Endothelial cell of umbilical vein (primary cell): Measurements from ENCODE around the gene CCDC6. TPM values are rescaled to one million over a fixed set of nuclear protein-coding genes. Genes with fewer than 3 reads are reported as not detected.
A peak's percentile ranks its signal among the peaks of the same experiment; 100 is the strongest.

ENCODE experiments used
- BruUV-seq: library from RNA; stranded (reverse); fragments of 400-500 nt; replicated peaks from 2 replicates; lab custom pipeline; 2021; lab: Mats Ljungman, UMichigan
- CTCF ChIA-PET: fragments of 300-600, 350-600 bp; sonication (Branson Sonifier 250); formaldehyde crosslinking; loops from one replicate; lab custom pipeline; 2021; ENCODE audit warnings: antibody characterized with exemption, inconsistent platforms; lab: Charles Lee
- POLR2A ChIA-PET: fragments of 300-600, 350-600 bp; sonication (Branson Sonifier 250); formaldehyde crosslinking; loops from one replicate; lab custom pipeline; 2021; ENCODE audit warnings: antibody characterized with exemption, inconsistent platforms; lab: Charles Lee
- DNase-seq: peaks from one replicate; pipeline ENCODE4 v3.0.0-alpha.2; 2011; ENCODE audit warnings: low read depth, low spot score
- FAIRE-seq: peaks from 2 replicates; lab custom pipeline; 2011; peaks lifted over from hg19 to GRCh38; lab: Jason Lieb, UNC
- H2AFZ ChIP-seq: 2 replicates; pipeline ENCODE4 v1.6.0; 2012; ENCODE audit warnings: low read depth, low read length, control low read depth, inconsistent platforms
- H3K27ac ChIP-seq: 2 replicates; pipeline ENCODE4 v1.5.1; 2011; ENCODE audit warnings: low read depth, mild to moderate bottlenecking, control low read depth, low read length, moderate library complexity; ENCODE audit not compliant: insufficient read depth
- H3K27me3 ChIP-seq, 2 experiments: 2 replicates each; pipeline versions ENCODE4 v1.6.0 to v1.6.1; 2011; ENCODE audit warnings: low read length in 2 of 2, mixed read lengths in 1 of 2; ENCODE audit not compliant: control insufficient read depth in 2 of 2, insufficient read depth in 2 of 2
- H3K36me3 ChIP-seq, 2 experiments: 2 replicates in 1 of 2; 3 replicates in 1 of 2; pipeline ENCODE4 v1.5.1; 2011; ENCODE audit warnings: low read length in 2 of 2, mild to moderate bottlenecking in 1 of 2, moderate library complexity in 1 of 2; ENCODE audit not compliant: control insufficient read depth in 2 of 2, insufficient read depth in 2 of 2; ENCODE audit errors: extremely low read depth in 1 of 2
- H3K4me1 ChIP-seq: 3 replicates; pipeline ENCODE4 v1.5.1; 2011; ENCODE audit warnings: mild to moderate bottlenecking, low read length; ENCODE audit not compliant: control insufficient read depth, insufficient read depth; ENCODE audit errors: extremely low read depth
- H3K4me2 ChIP-seq: 2 replicates; pipeline ENCODE4 v1.6.1; 2011; ENCODE audit warnings: low read length, control low read depth, mixed read lengths; ENCODE audit not compliant: insufficient read depth
- H3K4me3 ChIP-seq, 3 experiments: fragments of 200-600 bp in 1 of 3; sonication (generic), shearing (Covaris generic) in 1 of 3; replicated peaks in 1 of 3; 2 replicates each; pipeline ENCODE4 v1.5.1; 2011 to 2016; ENCODE audit warnings: control low read depth in 3 of 3, low read length in 3 of 3, mild to moderate bottlenecking in 2 of 3, inconsistent platforms in 1 of 3, low read depth in 1 of 3, moderate library complexity in 1 of 3; ENCODE audit not compliant: insufficient read depth in 1 of 3
- H3K79me2 ChIP-seq: 2 replicates; pipeline ENCODE4 v1.6.0; 2012; ENCODE audit warnings: low read length, inconsistent platforms; ENCODE audit not compliant: control insufficient read depth, insufficient read depth
- H3K9ac ChIP-seq: replicated peaks from 2 replicates; pipeline ENCODE3; 2011; ENCODE audit warnings: low read length, control low read depth; ENCODE audit not compliant: insufficient read depth; ENCODE audit errors: extremely low read depth
- H3K9me1 ChIP-seq: replicated peaks from 3 replicates; pipeline ENCODE4 v1.6.0; 2011; ENCODE audit warnings: mild to moderate bottlenecking, low read length; ENCODE audit not compliant: control insufficient read depth, insufficient read depth; ENCODE audit errors: extremely low read depth
- H3K9me3 ChIP-seq: replicated peaks from 2 replicates; pipeline ENCODE4 v1.5.1; 2012; ENCODE audit warnings: low read length, inconsistent platforms; ENCODE audit not compliant: control insufficient read depth, insufficient read depth
- H4K20me1 ChIP-seq: replicated peaks from 2 replicates; pipeline ENCODE3; 2011; ENCODE audit warnings: mild to moderate bottlenecking, low read length; ENCODE audit not compliant: control insufficient read depth, insufficient read depth; ENCODE audit errors: extremely low read depth
- CTCF ChIP-seq, 2 donors: IDR thresholded peaks; 1 replicate in 1 of 2; 2 replicates in 1 of 2; pipeline ENCODE4 v1.5.1; 2011; ENCODE audit warnings: low read length in 2 of 2, mild to moderate bottlenecking in 2 of 2, moderate library complexity in 2 of 2, control low read depth in 1 of 2, inconsistent platforms in 1 of 2, low read depth in 1 of 2; ENCODE audit not compliant: insufficient read depth in 1 of 2; ENCODE audit errors: extremely low read depth in 1 of 2
- EZH2 ChIP-seq: IDR thresholded peaks from 2 replicates; pipeline ENCODE4 v1.6.1; 2012; ENCODE audit warnings: borderline replicate concordance, low read depth, mild to moderate bottlenecking, moderate library complexity, low read length, inconsistent platforms; ENCODE audit not compliant: severe bottlenecking
- FOS ChIP-seq: IDR thresholded peaks from 2 replicates; pipeline ENCODE4 v1.6.1; 2011; ENCODE audit warnings: mild to moderate bottlenecking, low read length, moderate library complexity, borderline replicate concordance; ENCODE audit not compliant: insufficient read depth
- JUN ChIP-seq: IDR thresholded peaks from 2 replicates; pipeline ENCODE4 v1.6.1; 2011; ENCODE audit warnings: borderline replicate concordance, low read depth; ENCODE audit not compliant: insufficient read length, insufficient read depth
- MAX ChIP-seq: IDR thresholded peaks from 2 replicates; pipeline ENCODE4 v1.6.1; 2011; ENCODE audit not compliant: insufficient read depth, insufficient read length
- MYC ChIP-seq: IDR thresholded peaks from one replicate; pipeline ENCODE4 v1.6.1; 2011; ENCODE audit warnings: mild to moderate bottlenecking, low read depth, low read length
- POLR2A ChIP-seq: IDR thresholded peaks from 2 replicates; pipeline ENCODE4 v1.6.1; 2012; ENCODE audit warnings: low read depth, mild to moderate bottlenecking, control low read depth, low read length
- POLR2AphosphoS5 ChIP-seq: IDR thresholded peaks from 2 replicates; pipeline ENCODE4 v1.6.1; 2012; ENCODE audit warnings: low read depth, mild to moderate bottlenecking, control low read depth, low read length, moderate library complexity; ENCODE audit not compliant: insufficient read depth
- dilution Hi-C: fragments of 300-500 bp; cut with MboI; formaldehyde crosslinking; loops from one replicate; pipeline ENCODE4 v1.15.0; 2019; ENCODE audit warnings: low sequenced_read_pairs; ENCODE audit not compliant: extremely low pct_ligation_motif_present
- intact Hi-C: fragments of 100-400 bp; cut with micrococcal nuclease; formaldehyde crosslinking; loops from one replicate; pipeline ENCODE4 v1.10.0; 2022
- polyA plus RNA-seq, 4 experiments: library from polyadenylated mRNA; depleted of rRNA in 3 of 4; stranded (reverse) in 3 of 4; unstranded in 1 of 4; fragments of >200 nt; gene quantifications; 2 replicates each; pipeline versions ENCODE4 v1.2.1 to v1.2.3, GENCODE V29; 2011 to 2012; ENCODE audit warnings: missing spikeins in 1 of 4
- total RNA-seq: library from RNA; stranded (reverse); gene quantifications from 2 replicates; pipeline ENCODE4 v1.2.3, GENCODE V29; 2021

Gene CCDC6
- total and polyA plus RNA-seq, 2 donors (not counting 3 experiments of a cell fraction or from before 2014, with no cell fraction given): 16.8 to 36.8 TPM

GRCh38 chr10:59819265-59819664 is 87.1 kb downstream of the CCDC6 start:
- FAIRE-seq: peak; percentile 60
- Histone ChIP-seq H3K4me3 (no peak overlapping the region), H3K79me2 (peaks cover 4% of the 10 kb centered on the region), H3K4me2 (no peak overlapping the region), H3K36me3 (no peaks in the 10 kb centered on the region), H3K9ac (no peak overlapping the region), H4K20me1 (peaks cover 3% of the 10 kb centered on the region), H3K27ac (no peak overlapping the region), H3K9me3 (no peaks in the 10 kb centered on the region), H2AFZ (no peak overlapping the region), H3K4me1 (peaks cover 8% of the 10 kb centered on the region), H3K9me1 (no peaks in the 10 kb centered on the region), H3K27me3 (no peaks in the 10 kb centered on the region)
- CTCF ChIA-PET: interaction anchor here (1.0 to 2.1 kb wide), 7 partner anchors 10 to 196 kb away, joined by 3 to 13 read pairs (median 4); no protein-coding TSS in a partner anchor
- TF ChIP-seq MAX (no peak), JUN (no peak), FOS (no peak), POLR2A (no peak), EZH2 (no peak), CTCF (IDR thresholded peaks at IDR 0.05; ENCODE audit: extremely low read depth in 1 of 2, insufficient read depth in 1 of 2, low read depth in 1 of 2, low read length in 2 of 2) (no peak), POLR2AphosphoS5 (no peak), MYC (no peak)
- peak; percentile 59 for DNase-seq
- dilution Hi-C loops: no loop called here
- intact Hi-C loops: no loop called here
- no TSS peak for BruUV-seq
- POLR2A ChIA-PET: no interaction called here
